Liver (tissue), 9 donors: ENCODE data around the gene MAP1LC3B2. TPM values are rescaled to one million over a fixed set of nuclear protein-coding genes. Genes with fewer than 3 reads are reported as not detected.

Experiments used
- DNase-seq: peaks from one replicate; pipeline ENCODE4 v3.0.0-alpha.2; 2017; ENCODE audit warnings: low spot score
- H3K27ac ChIP-seq, 2 donors: one replicate each; pipeline ENCODE4 v1.7.0; 2013; ENCODE audit warnings: inconsistent platforms in 2 of 2, low read length in 2 of 2, control low read depth in 1 of 2, low read depth in 1 of 2, mild to moderate bottlenecking in 1 of 2
- H3K27me3 ChIP-seq, 4 donors: one replicate each; pipeline versions ENCODE4 v1.6.1 to v1.7.0; 2013; ENCODE audit warnings: low read length in 3 of 4, inconsistent platforms in 1 of 4, mild to moderate bottlenecking in 1 of 4, moderate library complexity in 1 of 4; ENCODE audit not compliant: control insufficient read depth in 4 of 4, insufficient read depth in 4 of 4
- H3K36me3 ChIP-seq, 4 donors: one replicate each; pipeline versions ENCODE4 v1.6.1 to v1.7.0; 2013; ENCODE audit warnings: low read length in 3 of 4, mild to moderate bottlenecking in 3 of 4, low read depth in 1 of 4, moderate library complexity in 1 of 4; ENCODE audit not compliant: control insufficient read depth in 4 of 4, insufficient read depth in 3 of 4
- H3K4me1 ChIP-seq, 4 donors: one replicate each; pipeline versions ENCODE4 v1.6.1 to v1.7.0; 2013; ENCODE audit warnings: low read length in 3 of 4, mild to moderate bottlenecking in 3 of 4, moderate library complexity in 1 of 4; ENCODE audit not compliant: control insufficient read depth in 4 of 4, insufficient read depth in 4 of 4
- H3K4me3 ChIP-seq, 3 donors: one replicate each; pipeline versions ENCODE4 v1.6.1 to v1.7.0; 2013; ENCODE audit warnings: low read length in 3 of 3, control low read depth in 1 of 3, low read depth in 1 of 3, mild to moderate bottlenecking in 1 of 3
- H3K9ac ChIP-seq, 2 donors: one replicate each; pipeline ENCODE4 v1.7.0; 2013; ENCODE audit warnings: low read length in 2 of 2, mild to moderate bottlenecking in 2 of 2, moderate library complexity in 2 of 2, control low read depth in 1 of 2, low read depth in 1 of 2
- H3K9me3 ChIP-seq, 4 donors: one replicate each; pipeline versions ENCODE4 v1.6.1 to v1.7.0; 2013; ENCODE audit warnings: low read length in 3 of 4; ENCODE audit not compliant: control insufficient read depth in 4 of 4
- CTCF ChIP-seq: fragments of 150-350 bp; IDR thresholded peaks from 2 replicates; pipeline ENCODE4 v1.5.1; 2017; ENCODE audit warnings: improper control_type of control experiment, low read depth, low read length; ENCODE audit not compliant: missing input control
- EGR1 ChIP-seq, 2 donors: IDR thresholded peaks; 2 replicates each; pipeline ENCODE4 v1.6.1; 2016 to 2018; ENCODE audit warnings: antibody characterized with exemption in 2 of 2, low read depth in 2 of 2
- FOXA1 ChIP-seq: IDR thresholded peaks from 2 replicates; pipeline ENCODE4 v1.6.1; 2016; ENCODE audit warnings: antibody characterized with exemption
- FOXA2 ChIP-seq: IDR thresholded peaks from 2 replicates; pipeline ENCODE4 v1.6.1; 2016; ENCODE audit warnings: antibody characterized with exemption
- GABPA ChIP-seq, 2 donors: IDR thresholded peaks in 1 of 2; conservative IDR thresholded peaks in 1 of 2; 2 replicates each; pipeline ENCODE4 v1.6.1; 2016; ENCODE audit warnings: antibody characterized with exemption in 2 of 2, mild to moderate bottlenecking in 1 of 2, moderate library complexity in 1 of 2
- HNF4A ChIP-seq, 2 donors: conservative IDR thresholded peaks; 2 replicates each; pipeline ENCODE4 v1.6.1; 2016; ENCODE audit warnings: antibody characterized with exemption in 2 of 2, mild to moderate bottlenecking in 2 of 2
- HNF4G ChIP-seq: IDR thresholded peaks from 2 replicates; pipeline ENCODE4 v1.6.1; 2016; ENCODE audit warnings: antibody characterized with exemption
- JUND ChIP-seq, 2 donors: IDR thresholded peaks; 2 replicates each; pipeline ENCODE4 v1.6.1; 2016; ENCODE audit warnings: antibody characterized with exemption in 2 of 2
- MAX ChIP-seq: IDR thresholded peaks from 2 replicates; pipeline ENCODE4 v1.6.1; 2016; ENCODE audit warnings: antibody characterized with exemption
- NR2F2 ChIP-seq: IDR thresholded peaks from 2 replicates; pipeline ENCODE4 v1.6.1; 2016; ENCODE audit warnings: antibody characterized with exemption
- RAD21 ChIP-seq, 2 donors: IDR thresholded peaks; 2 replicates each; pipeline ENCODE4 v1.6.1; 2016; ENCODE audit warnings: antibody characterized with exemption in 2 of 2, mild to moderate bottlenecking in 2 of 2
- REST ChIP-seq: IDR thresholded peaks from 2 replicates; pipeline ENCODE4 v1.6.1; 2016; ENCODE audit warnings: antibody characterized with exemption, mild to moderate bottlenecking
- RXRA ChIP-seq, 2 donors: IDR thresholded peaks; 2 replicates each; pipeline ENCODE4 v1.6.1; 2017 to 2018; ENCODE audit warnings: antibody characterized with exemption in 2 of 2, mild to moderate bottlenecking in 1 of 2
- SP1 ChIP-seq: IDR thresholded peaks from 2 replicates; pipeline ENCODE4 v1.6.1; 2018; ENCODE audit warnings: antibody characterized with exemption, mild to moderate bottlenecking
- TAF1 ChIP-seq: conservative IDR thresholded peaks from 2 replicates; pipeline ENCODE4 v1.6.1; 2016; ENCODE audit warnings: antibody characterized with exemption, mild to moderate bottlenecking
- YY1 ChIP-seq: IDR thresholded peaks from 2 replicates; pipeline ENCODE4 v1.6.1; 2016; ENCODE audit warnings: antibody characterized with exemption, mild to moderate bottlenecking
- ZBTB33 ChIP-seq: IDR thresholded peaks from 2 replicates; pipeline ENCODE4 v1.6.1; 2016; ENCODE audit warnings: antibody characterized with exemption
- WGBS: extraction: QIAGEN DNeasy Blood & Tissue Kit; methylation state at CpG from one replicate; pipeline ENCODE4 v1.1.7; 2013; 5-methylcytosine and 5-hydroxymethylcytosine counted together
- polyA plus RNA-seq, 2 donors: library from polyadenylated mRNA; stranded (reverse) in 1 of 2; unstranded in 1 of 2; fragments of 200-250 nt in 1 of 2; fragments of >200 nt in 1 of 2; fragmentation: Nextera tagmentation in 1 of 2; extraction: Ambion mirVana in 1 of 2; gene quantifications; one replicate each; pipeline versions ENCODE4 v1.2.1 to v1.2.3, GENCODE V29; 2013 to 2015
- total RNA-seq, 2 donors: library from RNA; depleted of rRNA; stranded (reverse); fragments of >200 nt; gene quantifications; one replicate each; pipeline ENCODE4 v1.2.3, GENCODE V29; 2014
- donor health status: healthy.
- donor health status: healthy.
- donor health status: healthy.
- donor health status: healthy.
- donor health status: healthy.

Gene MAP1LC3B2
- total and polyA plus RNA-seq, 4 donors = 1.3 to 7.7 TPM; not detected in 2

- Histone ChIP-seq H3K27me3 (no peaks in the 10 kb centered on the region), H3K4me3 (no peak overlapping the region), H3K27ac (no peak overlapping the region), H3K36me3 (no peaks in the 10 kb centered on the region), H3K9ac (no peak overlapping the region), H3K9me3 (no peaks in the 10 kb centered on the region), H3K4me1 (no peaks in the 10 kb centered on the region)
- no peak for TF ChIP-seq YY1
- no peak for TF ChIP-seq SP1
- TF ChIP-seq HNF4A (conservative IDR thresholded peaks at IDR 0.05) = no peak
- no peak for TF ChIP-seq RXRA (IDR thresholded peaks at IDR 0.05)
- no peak for TF ChIP-seq EGR1 (IDR thresholded peaks at IDR 0.05; ENCODE audit: low read depth in 2 of 2)
- no peak for TF ChIP-seq RAD21 (IDR thresholded peaks at IDR 0.05)
- TF ChIP-seq CTCF = no peak
- TF ChIP-seq FOXA1 = no peak
- TF ChIP-seq REST = no peak
- no peak for TF ChIP-seq TAF1
- 93% methylated on average over 6 of the region's 6 CpGs for WGBS
- no peak for DNase-seq
Observed at GRCh38 chr12:116556356-116556952, 2.7 kb upstream of the MAP1LC3B2 start.

GRCh38 chr12:116556964-116557698, 2.0 kb upstream of the MAP1LC3B2 start:
- Histone ChIP-seq H3K27ac (no peak overlapping the region), H3K27me3 (no peaks in the 10 kb centered on the region), H3K4me3 (no peak overlapping the region), H3K4me1 (no peaks in the 10 kb centered on the region), H3K36me3 (no peaks in the 10 kb centered on the region), H3K9ac (no peak overlapping the region), H3K9me3 (no peaks in the 10 kb centered on the region)
- DNase-seq = no peak
- 93% methylated on average over 4 of the region's 4 CpGs for WGBS
- TF ChIP-seq FOXA2 (no peak), HNF4A (conservative IDR thresholded peaks at IDR 0.05) (no peak), HNF4G (no peak), GABPA (IDR thresholded peaks at IDR 0.05 in 1 of 2, conservative IDR thresholded peaks at IDR 0.05 in 1 of 2) (no peak), MAX (no peak), ZBTB33 (no peak), EGR1 (IDR thresholded peaks at IDR 0.05; ENCODE audit: low read depth in 2 of 2) (no peak), TAF1 (no peak), RAD21 (IDR thresholded peaks at IDR 0.05) (no peak), REST (no peak), JUND (IDR thresholded peaks at IDR 0.05) (no peak), YY1 (no peak), SP1 (no peak), NR2F2 (no peak), FOXA1 (no peak), RXRA (IDR thresholded peaks at IDR 0.05) (no peak)
